ENCODE measurements around the gene NAA15. TPM values are rescaled to one million over a fixed set of nuclear protein-coding genes. Genes with fewer than 3 reads are reported as not detected.

The NAA15 gene
- total and polyA plus RNA-seq, 8 donors: 4.8 to 55.1 (median 19.0) TPM

GRCh38 chr4:139469216-139469615 is 167.9 kb downstream of the NAA15 start:
- intact Hi-C loops (cut with DNase I; ENCODE audit: low total_unique reads): no loop called here
- WGBS, 5 donors: 69 to 85% (median 71%) methylated on average over 2 of the region's 2 CpGs

More at GRCh38 chr4:139469216-139469615, 167.9 kb downstream of the NAA15 start:
- H3K27me3 ChIP-seq: no peaks in the 10 kb centered on the region
- no peak for DNase-seq
- peak overlapping the region in 3 of 5 donors; percentile 6 to 29 (median 26) for H3K27ac ChIP-seq
- H3K4me3 ChIP-seq: no peak overlapping the region
- H3K9me3 ChIP-seq: peaks cover 0 to 8% (median 4%) of the 10 kb centered on the region in 4 donors
- H3K36me3 ChIP-seq: peaks cover 7 to 25% (median 18%) of the 10 kb centered on the region in 4 donors
- H3K4me1 ChIP-seq: peaks cover 0 to 25% (median 16%) of the 10 kb centered on the region in 4 donors
- TF ChIP-seq POLR2A (IDR thresholded peaks at IDR 0.05): no peak
- no peak for TF ChIP-seq EP300 (IDR thresholded peaks at IDR 0.05)
- no peak for TF ChIP-seq POLR2AphosphoS5 (IDR thresholded peaks at IDR 0.05)
- TF ChIP-seq CTCF (IDR thresholded peaks at IDR 0.05): no peak

Small RNAs within 50 kb of the gene (small RNA-seq; reads per million reads assigned to genes)
- gene RF01225: 0 reads per million in 4 donors
- gene RNU6-1074P: 0 reads per million in 4 donors
- gene RNU6-1214P: 0 reads per million in 4 donors

Other genes starting within 250 kb of the NAA15 start
- 100 to 1,000 TPM in 1 of 5 donors, 10 to 100 TPM in 4; 30.1 to 115 (median 64.8) TPM for gene ELF2, start 124.3 kb upstream of the NAA15 start, total RNA-seq
- 10 to 100 TPM; 10.6 to 24.3 (median 12.2) TPM for gene ELF2, start 124.3 kb upstream of the NAA15 start, polyA plus RNA-seq
- not detected for gene MGARP, start 21.3 kb upstream of the NAA15 start, total RNA-seq
- gene MGARP, start 21.3 kb upstream of the NAA15 start, polyA plus RNA-seq: 1 to 10 TPM in 1 of 3 donors, under 1 TPM in 2; 0.08 to 1.4 (median 0.31) TPM
- 10 to 100 TPM in 4 of 5 donors, 1 to 10 TPM in 1; 4.0 to 79.9 (median 23.3) TPM for gene NDUFC1, start 972 bp downstream of the NAA15 start, total RNA-seq
- gene NDUFC1, start 972 bp downstream of the NAA15 start, polyA plus RNA-seq: 100 to 1,000 TPM; 138 to 142 (median 140) TPM
- gene RAB33B, start 152.6 kb downstream of the NAA15 start, total RNA-seq: 10 to 100 TPM in 2 of 5 donors, 1 to 10 TPM in 2, not detected in 1; 1.2 to 19.6 (median 9.5) TPM
- 1 to 10 TPM; 2.7 to 4.1 (median 3.2) TPM for gene RAB33B, start 152.6 kb downstream of the NAA15 start, polyA plus RNA-seq

Data from stomach (tissue), 9 donors.